ENCODE measurements around the gene MAGED1.
A peak's percentile ranks its signal among the peaks of the same experiment; 100 is the strongest.

Gene MAGED1, protein sequence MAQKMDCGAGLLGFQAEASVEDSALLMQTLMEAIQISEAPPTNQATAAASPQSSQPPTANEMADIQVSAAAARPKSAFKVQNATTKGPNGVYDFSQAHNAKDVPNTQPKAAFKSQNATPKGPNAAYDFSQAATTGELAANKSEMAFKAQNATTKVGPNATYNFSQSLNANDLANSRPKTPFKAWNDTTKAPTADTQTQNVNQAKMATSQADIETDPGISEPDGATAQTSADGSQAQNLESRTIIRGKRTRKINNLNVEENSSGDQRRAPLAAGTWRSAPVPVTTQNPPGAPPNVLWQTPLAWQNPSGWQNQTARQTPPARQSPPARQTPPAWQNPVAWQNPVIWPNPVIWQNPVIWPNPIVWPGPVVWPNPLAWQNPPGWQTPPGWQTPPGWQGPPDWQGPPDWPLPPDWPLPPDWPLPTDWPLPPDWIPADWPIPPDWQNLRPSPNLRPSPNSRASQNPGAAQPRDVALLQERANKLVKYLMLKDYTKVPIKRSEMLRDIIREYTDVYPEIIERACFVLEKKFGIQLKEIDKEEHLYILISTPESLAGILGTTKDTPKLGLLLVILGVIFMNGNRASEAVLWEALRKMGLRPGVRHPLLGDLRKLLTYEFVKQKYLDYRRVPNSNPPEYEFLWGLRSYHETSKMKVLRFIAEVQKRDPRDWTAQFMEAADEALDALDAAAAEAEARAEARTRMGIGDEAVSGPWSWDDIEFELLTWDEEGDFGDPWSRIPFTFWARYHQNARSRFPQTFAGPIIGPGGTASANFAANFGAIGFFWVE

DNA sequence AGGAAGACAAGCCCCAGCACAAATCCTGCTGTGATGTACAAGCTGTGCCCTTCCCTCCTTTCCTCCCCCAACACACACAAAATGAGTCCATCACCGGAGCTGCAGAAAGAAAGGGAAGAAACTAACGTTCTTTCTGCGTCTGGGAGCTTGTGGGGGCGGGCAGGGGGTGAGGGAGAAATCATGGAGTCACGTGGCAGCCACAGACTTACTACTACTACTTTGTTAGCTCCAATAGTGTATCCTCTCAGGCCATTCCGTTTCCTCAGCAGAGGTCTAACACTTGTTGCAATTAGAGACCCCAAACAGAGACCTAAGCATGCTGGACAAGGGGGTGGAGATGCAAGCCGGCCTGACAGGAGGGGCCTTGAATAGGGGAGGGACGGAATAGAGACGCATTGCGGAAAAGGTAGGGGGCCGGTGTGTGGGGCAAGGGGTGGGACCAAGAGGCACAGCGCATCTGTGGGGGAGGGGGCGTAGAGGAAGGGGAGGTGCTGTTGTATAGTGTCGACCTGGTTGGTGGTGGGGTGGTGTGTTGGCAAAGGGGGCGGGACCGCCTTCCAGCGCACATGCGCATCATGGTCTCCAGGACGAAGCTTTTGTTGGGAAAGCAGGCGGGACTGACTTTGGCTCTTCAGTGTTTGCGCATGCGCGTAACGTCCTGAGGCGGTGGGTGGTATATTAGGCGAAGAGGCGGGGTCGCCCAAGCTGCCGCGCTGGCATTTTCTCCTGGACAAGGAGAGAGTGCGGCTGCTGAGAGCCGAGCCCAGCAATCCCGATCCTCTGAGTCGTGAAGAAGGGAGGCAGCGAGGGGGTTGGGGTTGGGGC lies at the start of gene MAGED1:
MAGED1 (plus strand) TSS at position 703 of the 825 bp plus-strand sequence. CDS start 682 bp downstream, outside the sequence.
- TF ChIP-seq, protein P1, sequence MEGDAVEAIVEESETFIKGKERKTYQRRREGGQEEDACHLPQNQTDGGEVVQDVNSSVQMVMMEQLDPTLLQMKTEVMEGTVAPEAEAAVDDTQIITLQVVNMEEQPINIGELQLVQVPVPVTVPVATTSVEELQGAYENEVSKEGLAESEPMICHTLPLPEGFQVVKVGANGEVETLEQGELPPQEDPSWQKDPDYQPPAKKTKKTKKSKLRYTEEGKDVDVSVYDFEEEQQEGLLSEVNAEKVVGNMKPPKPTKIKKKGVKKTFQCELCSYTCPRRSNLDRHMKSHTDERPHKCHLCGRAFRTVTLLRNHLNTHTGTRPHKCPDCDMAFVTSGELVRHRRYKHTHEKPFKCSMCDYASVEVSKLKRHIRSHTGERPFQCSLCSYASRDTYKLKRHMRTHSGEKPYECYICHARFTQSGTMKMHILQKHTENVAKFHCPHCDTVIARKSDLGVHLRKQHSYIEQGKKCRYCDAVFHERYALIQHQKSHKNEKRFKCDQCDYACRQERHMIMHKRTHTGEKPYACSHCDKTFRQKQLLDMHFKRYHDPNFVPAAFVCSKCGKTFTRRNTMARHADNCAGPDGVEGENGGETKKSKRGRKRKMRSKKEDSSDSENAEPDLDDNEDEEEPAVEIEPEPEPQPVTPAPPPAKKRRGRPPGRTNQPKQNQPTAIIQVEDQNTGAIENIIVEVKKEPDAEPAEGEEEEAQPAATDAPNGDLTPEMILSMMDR (IDR thresholded peaks at IDR 0.05) = no peak
- no peak for TF ChIP-seq ZFX (IDR thresholded peaks at IDR 0.05; ENCODE audit: borderline replicate concordance)
- H3K27ac ChIP-seq = peak within 1 kb of the TSS; percentile 40; the same call in 1 of the 2 replicates

DNA sequence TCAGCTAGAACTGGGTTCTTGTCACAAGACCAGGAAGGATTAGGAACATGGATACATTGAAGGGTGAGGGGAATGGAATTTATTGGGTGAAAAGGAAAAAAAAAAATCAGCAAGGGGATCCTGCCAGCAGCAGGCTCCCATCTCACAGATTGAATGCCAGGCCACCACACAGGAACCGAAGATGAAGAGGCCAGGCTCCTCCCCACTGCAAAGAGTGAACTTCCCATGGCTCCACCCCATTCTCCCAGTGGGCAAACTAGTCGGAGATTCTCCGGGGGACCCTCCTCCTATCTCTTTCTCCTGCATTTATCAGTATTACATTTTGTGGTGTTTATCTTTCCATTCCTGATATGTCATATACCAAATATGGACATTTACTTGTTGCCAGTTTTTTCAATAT lies 46.0 kb upstream of the MAGED1 start:
- TF ChIP-seq ZFX (IDR thresholded peaks at IDR 0.05; ENCODE audit: borderline replicate concordance) = no peak
- TF ChIP-seq, protein P1 (IDR thresholded peaks at IDR 0.05) = no peak
- H3K27ac ChIP-seq = no peak overlapping the region

DNA sequence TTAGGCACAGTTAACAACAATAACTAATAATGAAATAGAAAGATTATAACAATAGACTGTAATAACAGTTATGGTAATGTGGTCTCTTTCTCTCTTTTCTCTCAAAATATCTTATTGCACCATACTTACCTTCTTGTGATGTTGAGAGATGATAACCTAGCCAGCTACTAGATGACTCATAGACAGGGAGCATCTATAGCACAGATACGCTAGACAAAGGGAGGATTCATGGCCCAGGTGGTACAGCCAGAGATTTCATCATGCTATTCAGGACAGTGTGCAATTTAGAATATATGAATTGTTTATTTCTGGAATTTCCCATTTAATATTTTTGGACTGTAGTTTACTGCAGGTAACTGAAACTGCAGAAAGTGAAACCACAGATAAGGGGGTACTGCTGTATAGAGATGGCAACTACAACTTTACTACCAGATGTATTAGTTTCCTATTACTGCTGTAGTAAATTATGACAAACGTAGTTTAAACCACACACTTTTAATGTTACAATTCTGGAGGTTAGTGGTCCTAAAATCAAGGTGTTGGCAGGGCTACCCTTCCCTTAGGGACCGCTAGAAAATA lies 41.8 kb upstream of the MAGED1 start:
- H3K27ac ChIP-seq = no peak overlapping the region
- TF ChIP-seq, protein P1 (IDR thresholded peaks at IDR 0.05) = no peak
- no peak for TF ChIP-seq ZFX (IDR thresholded peaks at IDR 0.05; ENCODE audit: borderline replicate concordance)

DNA sequence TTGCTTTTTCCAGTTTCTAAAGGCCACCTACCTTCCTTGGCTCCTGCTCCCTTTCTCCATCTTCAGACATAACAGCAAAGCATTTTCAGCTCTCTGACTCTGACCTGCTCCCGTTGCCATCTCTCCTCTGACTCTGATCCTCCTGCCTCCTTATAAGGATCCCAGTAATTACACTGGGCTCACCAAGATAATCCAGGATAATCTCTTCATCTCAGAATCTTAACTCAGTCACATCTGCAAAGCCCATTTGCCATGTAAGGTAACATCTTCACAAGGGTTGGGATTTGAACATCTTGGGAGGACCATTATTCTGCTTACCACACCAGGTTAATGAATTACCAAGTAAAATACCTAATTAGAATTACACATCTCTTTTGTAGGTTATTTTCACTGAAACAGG lies 41.3 kb upstream of the MAGED1 start:
- no peak for TF ChIP-seq ZFX (IDR thresholded peaks at IDR 0.05; ENCODE audit: borderline replicate concordance)
- TF ChIP-seq, protein P1 (IDR thresholded peaks at IDR 0.05) = no peak
- no peak overlapping the region for H3K27ac ChIP-seq

DNA sequence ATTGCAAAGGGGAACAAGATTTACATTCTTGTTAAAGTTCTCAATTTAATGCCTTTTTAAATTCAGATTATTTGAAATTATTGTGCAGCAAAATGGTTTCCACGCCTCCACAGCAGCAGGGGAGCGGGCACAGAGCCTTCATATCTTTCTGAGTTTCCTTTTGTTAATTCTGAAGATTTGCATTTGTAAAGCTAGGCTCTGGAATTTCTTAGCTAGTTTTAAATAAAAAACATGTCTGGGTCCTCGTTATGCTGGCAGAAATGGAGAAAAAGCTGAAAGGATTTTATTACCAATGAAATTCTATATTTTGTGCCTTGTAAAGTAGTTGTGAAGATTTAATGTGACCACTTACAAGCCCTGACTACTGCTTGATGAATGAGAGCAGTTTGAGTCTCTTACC lies 40.8 kb upstream of the MAGED1 start:
- TF ChIP-seq, protein P1 (IDR thresholded peaks at IDR 0.05) = no peak
- no peak for TF ChIP-seq ZFX (IDR thresholded peaks at IDR 0.05; ENCODE audit: borderline replicate concordance)
- no peak overlapping the region for H3K27ac ChIP-seq

DNA sequence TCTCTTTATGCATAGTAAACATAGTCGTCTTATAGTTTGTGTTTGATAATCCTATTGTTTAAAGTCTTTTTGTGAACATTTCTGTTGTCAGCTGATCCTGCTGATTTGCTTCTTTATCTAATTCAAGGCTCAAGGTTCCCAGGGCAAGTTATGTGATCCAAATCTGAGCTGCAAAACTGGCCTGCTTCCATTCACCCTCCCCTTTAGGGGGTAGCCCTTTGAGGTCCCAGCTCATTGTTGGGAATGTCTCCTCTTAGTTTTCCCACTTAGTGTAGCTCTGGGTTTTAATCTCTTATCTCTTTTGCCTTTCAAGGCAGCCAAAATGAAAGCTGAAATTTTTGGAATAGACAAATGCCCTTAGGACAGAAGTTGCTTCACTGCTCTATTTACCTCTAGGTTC lies 40.2 kb upstream of the MAGED1 start:
- TF ChIP-seq ZFX (IDR thresholded peaks at IDR 0.05; ENCODE audit: borderline replicate concordance) = no peak
- TF ChIP-seq, protein P1 (IDR thresholded peaks at IDR 0.05) = no peak
- no peak overlapping the region for H3K27ac ChIP-seq
